UCSD-AML1 (cell line): ENCODE results near the gene LITAFD.
"Not testable (repeated sequence)": the region's sequence is repeated elsewhere in the genome, so short reads cannot be mapped to it uniquely, and the experiment has no call there.

Source experiments
- DNase-seq: peaks from one replicate; lab custom pipeline; 2025; ENCODE audit not compliant: unreplicated experiment; lab: John Stamatoyannopoulos, UW

Gene LITAFD

GRCh38 chr16:8882041-8882617 is at the start of gene LITAFD:
TSS of gene LITAFD (plus strand) at chr16:8882351. CDS start at chr16:8884356, 2,005 bp downstream.
- DNase-seq: no peak

- no peak for DNase-seq
Observed at GRCh38 chr16:8832717-8833105, 49.4 kb upstream of the LITAFD start.

- not testable (repeated sequence) for DNase-seq
Observed at GRCh38 chr16:8836797-8837196, 45.4 kb upstream of the LITAFD start.

- not testable (repeated sequence) for DNase-seq
Observed at GRCh38 chr16:8837594-8837993, 44.6 kb upstream of the LITAFD start.

GRCh38 chr16:8842016-8842415 is 40.1 kb upstream of the LITAFD start:
- DNase-seq: not testable (repeated sequence)

- not testable (repeated sequence) for DNase-seq
Observed at GRCh38 chr16:8843296-8843695, 38.9 kb upstream of the LITAFD start.

GRCh38 chr16:8845699-8846298 is 36.4 kb upstream of the LITAFD start:
- DNase-seq: no peak

GRCh38 chr16:8846401-8846932 is 35.7 kb upstream of the LITAFD start:
- no peak for DNase-seq

GRCh38 chr16:8847145-8847544 is 35.0 kb upstream of the LITAFD start:
- DNase-seq: no peak

- DNase-seq: no peak
Observed at GRCh38 chr16:8847623-8848022, 34.5 kb upstream of the LITAFD start.

GRCh38 chr16:8848231-8848938 is 33.8 kb upstream of the LITAFD start:
- DNase-seq: no peak

- no peak for DNase-seq
Observed at GRCh38 chr16:8848939-8849391, 33.2 kb upstream of the LITAFD start.

GRCh38 chr16:8849411-8850011 is 32.6 kb upstream of the LITAFD start:
- DNase-seq: no peak

GRCh38 chr16:8850279-8850885 is 31.8 kb upstream of the LITAFD start:
- peak; percentile 66 for DNase-seq

GRCh38 chr16:8851761-8852403 is 30.3 kb upstream of the LITAFD start:
- no peak for DNase-seq

- DNase-seq: no peak
Observed at GRCh38 chr16:8852534-8852933, 29.6 kb upstream of the LITAFD start.

GRCh38 chr16:8853150-8853549 is 29.0 kb upstream of the LITAFD start:
- no peak for DNase-seq

- no peak for DNase-seq
Observed at GRCh38 chr16:8853611-8854010, 28.5 kb upstream of the LITAFD start.

- no peak for DNase-seq
Observed at GRCh38 chr16:8854298-8854948, 27.7 kb upstream of the LITAFD start.
